Measurements from ENCODE around the gene ANXA3. TPM values are rescaled to one million over a fixed set of nuclear protein-coding genes. Genes with fewer than 3 reads are reported as not detected.
A peak's percentile ranks its signal among the peaks of the same experiment; 100 is the strongest.

The ANXA3 gene
- total and polyA plus RNA-seq, 2 donors (not counting 3 experiments of a cell fraction or from before 2014, with no cell fraction given): 52.9 to 78.4 TPM

DNA sequence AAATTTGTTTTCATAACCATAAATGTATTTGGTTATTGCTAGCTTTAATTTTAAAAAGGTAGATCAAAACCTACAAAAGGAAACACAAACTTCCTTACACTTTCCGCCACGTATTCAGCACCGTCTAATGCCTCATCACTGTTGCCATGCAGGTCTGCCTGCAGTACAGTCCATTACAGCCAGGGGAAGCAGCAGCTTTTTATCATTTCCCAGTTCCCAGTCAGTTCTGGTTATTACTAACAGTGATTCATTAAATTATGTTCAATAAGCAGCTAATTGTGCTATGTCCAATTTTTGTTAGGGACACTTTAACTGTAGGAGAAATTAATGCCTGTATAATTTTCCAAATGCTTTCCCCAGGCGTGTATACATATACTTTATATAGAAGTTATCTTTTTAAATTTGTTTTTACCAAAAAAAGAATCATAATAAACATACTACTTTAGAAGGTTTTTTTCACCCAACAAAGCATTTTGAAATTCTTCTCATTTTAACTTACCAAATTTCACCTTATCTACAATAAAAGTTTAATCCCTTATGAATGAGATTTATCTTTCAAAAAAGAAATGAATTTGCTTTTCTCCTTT is 93.3 kb downstream of the ANXA3 start:
- Histone ChIP-seq H3K4me1 (ENCODE audit: control insufficient read depth, extremely low read depth, insufficient read depth, low read length) (peaks cover 41% of the 10 kb centered on the region), H3K27ac (ENCODE audit: insufficient read depth, low read depth, low read length) (peak overlapping the region; percentile 92), H3K9me1 (replicated peaks; ENCODE audit: control insufficient read depth, extremely low read depth, insufficient read depth, low read length) (no peaks in the 10 kb centered on the region), H3K4me2 (ENCODE audit: insufficient read depth, low read length) (peak overlapping the region; percentile 90), H4K20me1 (replicated peaks; ENCODE audit: control insufficient read depth, extremely low read depth, insufficient read depth, low read length) (no peaks in the 10 kb centered on the region), H2AFZ (ENCODE audit: low read depth, low read length) (no peak overlapping the region), H3K4me3 (replicated peaks in 1 of 3; ENCODE audit: insufficient read depth in 1 of 3, low read depth in 1 of 3, low read length in 3 of 3) (peak overlapping the region in 1 of 3 experiments; percentile 61), H3K79me2 (ENCODE audit: control insufficient read depth, insufficient read depth, low read length) (no peaks in the 10 kb centered on the region), H3K27me3 (ENCODE audit: control insufficient read depth in 2 of 2, insufficient read depth in 2 of 2, low read length in 2 of 2) (no peaks in the 10 kb centered on the region), H3K36me3 (ENCODE audit: control insufficient read depth in 2 of 2, extremely low read depth in 1 of 2, insufficient read depth in 2 of 2, low read length in 2 of 2) (no peaks in the 10 kb centered on the region), H3K9me3 (replicated peaks; ENCODE audit: control insufficient read depth, insufficient read depth, low read length) (no peaks in the 10 kb centered on the region), H3K9ac (replicated peaks; ENCODE audit: extremely low read depth, insufficient read depth, low read length) (peak overlapping the region; percentile 75)
- DNase-seq (ENCODE audit: low read depth, low spot score): peak; percentile 90
- CTCF ChIA-PET: interaction anchor here (0.7 to 6.7 kb wide), 36 partner anchors 9 to 224 kb away, joined by 3 to 75 read pairs (median 4); partner anchors contain the start of gene BMP2K
- TF ChIP-seq FOS (IDR thresholded peaks at IDR 0.05; ENCODE audit: borderline replicate concordance, insufficient read depth, low read length) (no peak), POLR2AphosphoS5 (IDR thresholded peaks at IDR 0.05; ENCODE audit: insufficient read depth, low read depth, low read length) (no peak)
- TF ChIP-seq, protein P1, sequence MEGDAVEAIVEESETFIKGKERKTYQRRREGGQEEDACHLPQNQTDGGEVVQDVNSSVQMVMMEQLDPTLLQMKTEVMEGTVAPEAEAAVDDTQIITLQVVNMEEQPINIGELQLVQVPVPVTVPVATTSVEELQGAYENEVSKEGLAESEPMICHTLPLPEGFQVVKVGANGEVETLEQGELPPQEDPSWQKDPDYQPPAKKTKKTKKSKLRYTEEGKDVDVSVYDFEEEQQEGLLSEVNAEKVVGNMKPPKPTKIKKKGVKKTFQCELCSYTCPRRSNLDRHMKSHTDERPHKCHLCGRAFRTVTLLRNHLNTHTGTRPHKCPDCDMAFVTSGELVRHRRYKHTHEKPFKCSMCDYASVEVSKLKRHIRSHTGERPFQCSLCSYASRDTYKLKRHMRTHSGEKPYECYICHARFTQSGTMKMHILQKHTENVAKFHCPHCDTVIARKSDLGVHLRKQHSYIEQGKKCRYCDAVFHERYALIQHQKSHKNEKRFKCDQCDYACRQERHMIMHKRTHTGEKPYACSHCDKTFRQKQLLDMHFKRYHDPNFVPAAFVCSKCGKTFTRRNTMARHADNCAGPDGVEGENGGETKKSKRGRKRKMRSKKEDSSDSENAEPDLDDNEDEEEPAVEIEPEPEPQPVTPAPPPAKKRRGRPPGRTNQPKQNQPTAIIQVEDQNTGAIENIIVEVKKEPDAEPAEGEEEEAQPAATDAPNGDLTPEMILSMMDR (IDR thresholded peaks at IDR 0.05; ENCODE audit: extremely low read depth in 1 of 2, insufficient read depth in 1 of 2, low read depth in 1 of 2, low read length in 2 of 2): peak; percentile 79 to 86
- dilution Hi-C loops (cut with MboI; ENCODE audit: extremely low pct_ligation_motif_present, low sequenced_read_pairs) (no loop called here), intact Hi-C loops (cut with micrococcal nuclease) (loop anchor here (1.0 kb wide), 2 partner anchors 33 to 219 kb away; no protein-coding TSS in a partner anchor)
- no TSS peak for BruUV-seq (replicated peaks)
- POLR2A ChIA-PET: interaction anchor here (1.0 kb wide), 1 partner anchor 132 kb away, joined by 4 read pairs; the partner anchor contains the start of gene BMP2K
- FAIRE-seq: peak; percentile 83
